HTERT RPE-1 (cell line): ENCODE results near the gene CFAP43.

Experiments used
- in situ Hi-C: fragments of 300-500 bp; cut with MboI; formaldehyde crosslinking; loops from 4 replicates; pipeline ENCODE4 v1.14.3; 2020; ENCODE audit warnings: low sequenced_read_pairs

CFAP43 gene

GRCh38 chr10:104231784-104232612, at the start of gene CFAP43:
CFAP43 (minus strand) TSS chr10:104232364; CDS start chr10:104232246, 118 bp downstream.
- in situ Hi-C loops, result no loop called here

- in situ Hi-C loops, result no loop called here
These were observed 49.5 kb upstream of the CFAP43 start for GRCh38 chr10:104281694-104282093.

- in situ Hi-C loops, result no loop called here
These were observed 47.5 kb upstream of the CFAP43 start for GRCh38 chr10:104279550-104280259.

GRCh38 chr10:104277785-104278184, 45.6 kb upstream of the CFAP43 start:
- in situ Hi-C loops, result no loop called here

GRCh38 chr10:104276192-104276591, 44.0 kb upstream of the CFAP43 start:
- in situ Hi-C loops, result no loop called here

GRCh38 chr10:104274762-104275721, 42.9 kb upstream of the CFAP43 start:
- in situ Hi-C loops, result no loop called here

- in situ Hi-C loops, result no loop called here
These were observed 41.9 kb upstream of the CFAP43 start for GRCh38 chr10:104273899-104274575.

GRCh38 chr10:104273286-104273685, 41.1 kb upstream of the CFAP43 start:
- in situ Hi-C loops, result no loop called here

GRCh38 chr10:104268713-104269645, 36.8 kb upstream of the CFAP43 start, which contains the start of gene GSTO2:
GSTO2 (plus strand) TSS chr10:104269184; CDS start chr10:104274916, 5,732 bp downstream.
- in situ Hi-C loops, result no loop called here

- in situ Hi-C loops, result no loop called here
These were observed 36.2 kb upstream of the CFAP43 start for GRCh38 chr10:104268405-104268712.

- in situ Hi-C loops, result no loop called here
These were observed 35.7 kb upstream of the CFAP43 start for GRCh38 chr10:104267721-104268404.

- in situ Hi-C loops, result no loop called here
These were observed 32.6 kb upstream of the CFAP43 start for GRCh38 chr10:104264783-104265182.

GRCh38 chr10:104262055-104262454, 29.9 kb upstream of the CFAP43 start:
- in situ Hi-C loops, result no loop called here

GRCh38 chr10:104260775-104261115, 28.6 kb upstream of the CFAP43 start:
- in situ Hi-C loops, result no loop called here

- in situ Hi-C loops, result no loop called here
These were observed 28.0 kb upstream of the CFAP43 start for GRCh38 chr10:104259999-104260774.

GRCh38 chr10:104259456-104259855, 27.3 kb upstream of the CFAP43 start:
- in situ Hi-C loops, result no loop called here

GRCh38 chr10:104258209-104258608, 26.0 kb upstream of the CFAP43 start:
- in situ Hi-C loops, result no loop called here

GRCh38 chr10:104257235-104257634, 25.1 kb upstream of the CFAP43 start:
- in situ Hi-C loops, result no loop called here
